GM10248 (cell line): Measurements from ENCODE around the gene CEP20.

Experiments used
- CTCF ChIA-PET: fragments of 300-600 bp; sonication (Branson Sonifier 250); formaldehyde crosslinking; extraction: SDS; loops from one replicate; lab custom pipeline; 2021; ENCODE audit warnings: antibody characterized with exemption; lab: Yijun Ruan, JAX
- POLR2A ChIA-PET: fragments of 350-650 bp; sonication (Branson Sonifier 250); formaldehyde crosslinking; extraction: SDS; loops from one replicate; lab custom pipeline; 2020; ENCODE audit warnings: antibody characterized with exemption; lab: Yijun Ruan, JAX
- DNase-seq: peaks from one replicate; pipeline ENCODE4 v3.0.0; 2012; ENCODE audit errors: extremely low spot score
- CTCF ChIP-seq: IDR thresholded peaks from 2 replicates; pipeline ENCODE4 v1.5.1; 2012; ENCODE audit warnings: mild to moderate bottlenecking, low read depth; ENCODE audit errors: extremely low read depth, missing control alignments, control extremely low read depth

Gene CEP20

GRCh38 chr16:15820837-15821236 lies 67.6 kb downstream of the CEP20 start:
- POLR2A ChIA-PET = no interaction called here
- TF ChIP-seq CTCF = no peak
- no peak for DNase-seq
- CTCF ChIA-PET = interaction anchor here (1.0 to 3.6 kb wide), 17 partner anchors 9 to 370 kb away, joined by 3 to 28 read pairs (median 4); no protein-coding TSS in a partner anchor

- POLR2A ChIA-PET = no interaction called here
- TF ChIP-seq CTCF = no peak
- DNase-seq = no peak
- CTCF ChIA-PET = interaction anchor here (1.6 to 2.1 kb wide), 2 partner anchors 8 to 53 kb away, joined by 4 to 6 read pairs; no protein-coding TSS in a partner anchor
Observed at GRCh38 chr16:15819046-15819445, 69.4 kb downstream of the CEP20 start.

DNA sequence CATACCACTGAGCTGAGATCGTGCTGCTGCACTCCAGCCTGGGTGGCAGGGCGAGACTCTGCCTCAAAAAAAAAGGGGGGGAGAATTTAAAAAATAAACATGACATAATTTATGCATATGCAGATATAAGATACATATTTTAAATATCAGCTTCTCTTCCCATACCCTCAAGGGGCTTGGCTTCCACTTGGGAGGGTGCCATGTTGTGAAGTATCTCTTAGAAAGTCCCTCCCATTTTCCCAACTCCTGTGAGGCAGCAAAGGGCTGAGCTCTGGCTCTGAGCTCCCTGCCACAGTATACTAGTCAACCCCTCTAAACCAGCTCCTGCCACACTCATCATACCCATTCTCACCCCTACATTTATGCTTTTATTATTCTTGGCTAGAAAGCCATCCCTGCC lies 71.0 kb downstream of the CEP20 start:
- CTCF ChIA-PET = interaction anchor here (0.9 to 1.2 kb wide), 3 partner anchors 21 to 53 kb away, joined by 3 to 4 read pairs (median 3); no protein-coding TSS in a partner anchor
- TF ChIP-seq CTCF = no peak
- POLR2A ChIA-PET = no interaction called here
- no peak for DNase-seq

GRCh38 chr16:15816228-15816627 lies 72.2 kb downstream of the CEP20 start:
- TF ChIP-seq CTCF = no peak
- no peak for DNase-seq
- ChIA-PET CTCF (no interaction called here), POLR2A (no interaction called here)
